GM12878 (cell line): ENCODE results near the gene EIF3M.
"Not testable (repeated sequence)": the region's sequence is repeated elsewhere in the genome, so short reads cannot be mapped to it uniquely, and the experiment has no call there.

Source experiments
- CTCF ChIP-seq, 3 experiments: IDR thresholded peaks in 2 of 3; conservative IDR thresholded peaks in 1 of 3; 2 replicates each; pipeline ENCODE4 v1.5.1; 2011; ENCODE audit warnings: low read depth in 3 of 3, low read length in 3 of 3, mild to moderate bottlenecking in 3 of 3, control low read depth in 2 of 3, moderate library complexity in 2 of 3, inconsistent platforms in 1 of 3, mixed read lengths in 1 of 3; ENCODE audit not compliant: control insufficient read depth in 2 of 3, insufficient read depth in 1 of 3; ENCODE audit errors: extremely low read depth in 1 of 3
- JUNB ChIP-seq: IDR thresholded peaks from 2 replicates; pipeline ENCODE4 v1.6.1; 2016; ENCODE audit warnings: antibody characterized with exemption, mild to moderate bottlenecking
- NFYB ChIP-seq: IDR thresholded peaks from 2 replicates; pipeline ENCODE4 v1.6.1; 2011; ENCODE audit warnings: low read depth, mild to moderate bottlenecking, low read length, improper control_type of control experiment, moderate library complexity; ENCODE audit not compliant: insufficient read depth
- NRF1 ChIP-seq: conservative IDR thresholded peaks from 2 replicates; pipeline ENCODE4 v1.6.1; 2011; ENCODE audit warnings: mild to moderate bottlenecking, low read depth, low read length, improper control_type of control experiment
- POLR2A ChIP-seq: IDR thresholded peaks from 2 replicates; pipeline ENCODE4 v1.6.1; 2011; ENCODE audit warnings: low read depth, mild to moderate bottlenecking, low read length
- SP1 ChIP-seq: IDR thresholded peaks from one replicate; pipeline ENCODE4 v1.6.1; 2011; ENCODE audit warnings: low read depth, low read length
- SRF ChIP-seq, 2 experiments: IDR thresholded peaks; 2 replicates each; pipeline ENCODE4 v1.6.1; 2011; ENCODE audit warnings: low read depth in 2 of 2, low read length in 2 of 2, mild to moderate bottlenecking in 1 of 2, moderate library complexity in 1 of 2
- YY1 ChIP-seq: IDR thresholded peaks from 2 replicates; pipeline ENCODE4 v1.6.1; 2011; ENCODE audit warnings: low read depth, mild to moderate bottlenecking, low read length
- ZBTB33 ChIP-seq: fragments of 450-650 bp; IDR thresholded peaks from 2 replicates; pipeline ENCODE4 v1.6.1; 2017; ENCODE audit warnings: mild to moderate bottlenecking

- not testable (repeated sequence) for TF ChIP-seq SRF (IDR thresholded peaks at IDR 0.05; ENCODE audit: low read depth in 2 of 2, low read length in 2 of 2); SP1; POLR2A; CTCF (IDR thresholded peaks at IDR 0.05 in 2 of 3, conservative IDR thresholded peaks at IDR 0.05 in 1 of 3; ENCODE audit: control insufficient read depth in 2 of 3, extremely low read depth in 1 of 3, insufficient read depth in 1 of 3, low read depth in 3 of 3, low read length in 3 of 3); NFYB; YY1; JUNB; NRF1
- TF ChIP-seq ZBTB33, result 0 out of 2 replicates have a peak, but pooled peaks have one; percentile 45
Observed at GRCh38 chr11:32596114-32596513, 12.5 kb downstream of the EIF3M start.
